HG02970 (cell line): ENCODE measurements around the gene ACSL3.
"Not testable (repeated sequence)": the region's sequence is repeated elsewhere in the genome, so short reads cannot be mapped to it uniquely, and the experiment has no call there.

Source experiments
- ATAC-seq: cut with Tn5 transposase; IDR thresholded peaks from one replicate; pipeline ENCODE4 v1.9.1; 2021; ENCODE audit warnings: mild to moderate bottlenecking, moderate library complexity, moderate number of reproducible peaks; ENCODE audit not compliant: unreplicated experiment, low FRiP score

The ACSL3 gene

DNA sequence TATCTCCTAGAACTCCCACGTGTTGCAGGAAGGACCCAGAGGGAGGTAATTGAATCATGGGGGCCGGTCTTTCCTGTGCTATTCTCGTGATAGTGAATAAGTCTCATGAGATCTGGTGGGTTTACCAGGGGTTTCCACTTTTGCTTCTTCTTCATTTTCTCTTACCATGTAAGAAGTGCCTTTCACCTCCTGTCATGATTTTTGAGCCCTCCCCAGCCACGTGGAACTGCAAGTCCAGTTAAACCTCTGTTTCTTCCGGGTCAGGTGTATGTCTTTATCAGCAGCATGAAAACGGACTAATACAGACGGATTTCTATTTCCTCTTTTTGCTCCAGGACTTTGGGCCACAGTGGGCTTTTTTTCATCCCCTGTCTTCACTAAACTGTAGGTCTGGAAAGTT is 102.8 kb downstream of the ACSL3 start:
- ATAC-seq: no peak

DNA sequence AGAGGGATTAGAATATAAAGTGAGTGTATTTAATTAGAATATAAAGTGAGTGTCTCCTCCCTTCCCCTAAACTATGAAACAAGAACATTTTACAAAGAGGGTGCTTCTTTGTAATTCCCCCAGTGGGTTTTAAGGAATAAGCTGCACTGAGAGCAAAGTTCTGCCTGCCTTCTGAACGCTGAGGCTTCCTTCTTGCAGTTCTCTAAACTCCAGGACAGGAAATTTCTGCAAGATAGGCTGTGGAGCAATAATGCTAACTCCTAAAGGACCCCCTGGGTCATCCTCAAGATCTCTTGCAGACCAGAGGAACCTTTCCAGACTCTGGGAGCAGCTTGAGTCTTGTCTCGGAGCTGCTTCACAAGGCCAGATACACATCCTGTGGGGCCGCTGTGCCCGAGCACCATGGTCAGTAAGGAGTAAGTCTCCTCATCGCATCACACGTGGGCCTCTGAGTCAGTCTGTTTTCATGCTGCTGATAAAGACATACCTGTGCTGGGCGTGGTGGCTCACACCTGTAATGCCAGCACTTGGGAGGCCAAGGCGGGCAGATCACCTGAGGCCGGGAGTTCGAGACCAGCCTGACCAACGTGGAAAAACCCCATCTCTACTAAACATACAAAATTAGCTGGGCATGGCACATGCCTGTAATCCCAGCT is 103.7 kb downstream of the ACSL3 start:
- no peak for ATAC-seq

DNA sequence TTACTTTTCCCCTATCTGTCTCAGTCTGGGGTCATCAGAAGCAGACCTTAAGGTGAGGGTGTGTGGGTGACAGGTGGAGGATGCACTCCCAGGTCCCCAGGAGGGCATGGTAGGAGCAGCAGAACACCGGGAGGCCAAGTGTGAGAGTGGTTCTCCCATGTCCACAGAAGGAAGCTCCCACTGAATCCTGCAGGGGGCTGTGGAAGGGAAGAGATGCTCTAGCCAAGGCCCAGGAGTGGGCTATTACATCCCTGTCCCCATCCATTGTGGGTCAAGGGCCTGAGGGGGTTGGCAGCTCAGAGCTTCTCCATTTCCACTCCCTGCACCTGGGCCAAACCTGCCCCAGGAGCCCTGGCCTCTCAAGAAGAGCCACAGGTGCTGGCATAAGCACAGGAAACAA is 104.7 kb downstream of the ACSL3 start:
- no peak for ATAC-seq

DNA sequence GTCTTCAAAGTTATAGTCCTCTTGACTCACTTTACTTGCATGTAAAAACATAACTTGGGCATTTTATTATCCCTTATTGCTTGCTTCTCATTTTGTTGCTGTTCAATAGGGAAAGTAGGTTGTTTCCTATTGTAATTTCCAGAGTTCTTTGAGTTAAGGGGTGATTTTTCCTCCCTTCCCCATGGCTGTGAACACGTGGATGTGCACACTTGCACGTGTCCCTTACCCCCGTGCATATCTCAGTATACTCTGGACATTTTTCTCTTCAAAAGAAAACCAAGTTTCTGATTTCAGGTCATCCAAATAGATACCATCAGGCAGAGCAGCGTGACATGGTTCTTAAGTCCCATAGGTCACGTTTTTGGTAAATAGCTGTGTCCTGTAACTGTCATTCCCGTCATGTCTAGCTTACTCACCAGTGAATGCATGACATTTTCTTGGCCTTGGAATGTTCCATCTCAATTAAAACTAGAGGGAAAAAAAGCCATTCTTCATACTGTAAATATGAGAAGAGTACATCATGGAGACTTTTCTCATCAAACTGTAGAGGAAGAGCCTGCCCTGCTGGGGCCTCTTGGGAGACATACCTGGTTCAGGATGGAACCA is 107.8 kb downstream of the ACSL3 start:
- no peak for ATAC-seq

DNA sequence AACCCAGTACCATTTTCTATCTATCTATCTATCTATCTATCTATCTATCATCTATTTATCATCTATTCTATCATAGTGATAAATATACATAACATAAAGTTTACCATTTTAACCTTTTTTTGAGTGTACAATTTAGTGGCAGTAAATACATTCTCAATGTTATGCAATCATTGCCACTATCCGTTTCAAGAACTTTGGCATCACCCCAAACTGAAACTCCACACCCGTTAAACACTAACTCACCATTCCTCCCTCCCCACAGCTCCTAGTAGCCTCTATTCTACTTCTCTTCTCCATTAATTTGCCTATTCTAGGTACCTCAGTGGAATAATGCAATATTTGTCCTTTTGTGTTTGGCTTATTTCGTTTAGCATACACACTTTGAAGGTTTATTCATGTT is 108.7 kb downstream of the ACSL3 start:
- ATAC-seq: no peak

DNA sequence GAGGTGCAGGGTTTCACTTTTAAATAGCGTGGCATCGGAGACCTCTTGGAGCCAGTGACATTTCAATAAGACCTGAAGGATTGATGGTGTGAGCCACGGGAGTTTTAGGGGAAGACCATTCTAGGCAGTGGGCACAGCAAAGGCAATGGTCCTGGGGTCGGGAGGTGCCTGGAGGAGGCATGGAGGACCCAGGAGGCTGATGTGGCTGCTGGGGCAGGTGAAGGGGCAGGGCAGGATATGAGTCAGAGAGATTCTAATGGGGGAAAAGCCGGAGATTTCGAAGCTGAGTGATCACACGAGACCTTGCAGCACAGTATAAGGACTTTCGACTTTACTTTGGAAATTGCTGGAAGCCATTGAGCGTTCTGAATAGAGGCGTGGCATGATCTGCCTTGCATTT is 111.6 kb downstream of the ACSL3 start:
- ATAC-seq: no peak

DNA sequence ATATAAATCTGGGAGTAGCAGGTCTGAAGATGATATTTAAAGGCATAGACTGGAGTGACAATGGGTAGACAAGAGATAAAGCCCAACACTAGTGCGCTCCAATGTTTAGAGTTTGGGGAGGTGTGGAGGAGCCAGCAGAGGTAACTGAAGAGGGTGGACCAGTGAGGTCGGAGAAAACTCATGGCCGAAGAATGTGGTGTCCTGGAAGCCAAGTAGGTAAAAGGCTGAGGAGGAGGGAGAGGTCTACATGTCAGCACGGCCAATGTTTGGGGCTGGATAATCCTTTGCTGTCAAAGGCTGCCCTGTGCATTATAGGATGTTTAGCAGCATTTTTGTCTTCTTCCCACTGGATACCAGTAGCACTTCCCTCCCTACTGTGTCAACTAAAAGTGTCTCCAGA is 112.4 kb downstream of the ACSL3 start:
- no peak for ATAC-seq

DNA sequence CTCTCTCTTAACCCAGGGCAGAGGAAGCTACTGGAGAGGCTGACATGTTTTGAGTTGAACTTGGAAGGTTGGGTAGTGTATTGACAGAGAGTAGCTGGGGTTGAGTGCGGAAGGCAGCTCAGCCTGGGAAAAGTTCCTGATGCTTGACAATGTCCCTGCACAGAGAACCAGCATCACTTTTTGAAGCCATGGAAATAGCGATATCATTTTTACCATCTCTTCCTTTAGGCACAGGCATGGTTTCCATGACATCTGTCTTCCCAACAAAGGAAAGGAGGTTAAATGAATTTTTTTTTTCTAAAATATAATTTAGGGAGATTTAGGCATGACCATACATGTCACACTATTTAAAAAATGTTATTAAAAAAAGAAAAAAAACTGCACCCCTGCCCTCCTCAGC is 112.9 kb downstream of the ACSL3 start:
- ATAC-seq: no peak

DNA sequence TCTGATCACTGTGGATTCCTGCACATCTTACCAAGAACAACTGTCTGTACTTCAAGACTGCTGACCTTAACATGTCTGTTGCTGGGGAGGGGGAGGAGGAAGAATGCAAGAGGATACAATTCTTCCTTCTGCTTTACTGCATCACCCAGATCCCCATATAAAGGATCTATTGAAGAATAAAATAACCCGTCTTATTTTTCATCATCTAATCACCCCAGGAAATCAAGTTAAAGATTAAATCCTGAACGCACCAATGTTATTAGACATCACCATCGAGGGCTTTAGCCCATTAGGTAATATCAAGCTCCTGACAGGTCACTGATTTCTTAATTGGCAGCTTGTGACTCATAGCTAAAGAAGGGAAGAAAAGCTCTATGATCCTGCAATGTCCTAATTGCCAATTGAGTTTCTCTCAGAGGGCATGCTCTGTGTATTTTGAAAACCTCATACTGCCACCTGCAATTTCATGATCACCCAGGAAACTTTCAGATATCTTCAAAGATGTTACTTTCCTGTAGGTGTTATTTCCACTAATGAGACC is 115.8 kb downstream of the ACSL3 start:
- no peak for ATAC-seq

DNA sequence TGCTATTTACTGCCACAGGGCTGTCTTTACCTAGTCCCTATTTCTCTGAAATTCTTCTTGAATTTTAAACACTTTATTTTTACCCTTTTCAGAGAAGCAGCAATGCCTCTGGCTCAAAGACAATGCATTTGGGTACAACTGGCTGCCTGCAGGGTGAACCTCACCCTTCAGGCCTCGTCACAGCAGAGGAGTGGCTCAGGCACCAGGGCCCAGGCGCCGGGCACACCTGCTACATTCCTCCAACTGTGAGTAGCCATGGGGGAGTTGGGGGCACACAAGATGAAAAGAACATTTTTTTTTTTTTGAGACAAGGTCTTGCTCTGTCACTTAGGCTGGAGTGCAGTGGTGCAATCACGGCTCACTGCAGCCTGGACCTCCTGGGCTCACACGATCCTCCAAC is 116.3 kb downstream of the ACSL3 start:
- ATAC-seq: no peak

DNA sequence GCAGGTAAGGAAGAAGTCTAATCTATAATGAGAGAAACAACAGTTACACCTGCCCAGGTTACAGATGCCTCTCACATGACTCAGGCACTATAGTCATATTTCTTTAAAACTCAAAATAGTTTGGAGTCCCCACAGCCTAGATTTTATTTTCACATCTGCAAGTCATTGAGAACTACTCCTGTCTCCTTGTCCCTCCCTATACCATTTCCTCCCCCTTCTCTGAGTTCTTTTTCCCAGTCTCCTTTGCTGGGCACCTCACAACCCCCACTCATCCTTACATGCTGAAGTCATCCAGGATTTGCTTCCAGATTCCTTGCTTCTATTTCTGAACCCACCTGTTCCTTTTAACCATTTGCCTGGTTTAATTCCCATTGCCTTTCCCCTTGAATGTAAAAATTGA is 118.0 kb downstream of the ACSL3 start:
- no peak for ATAC-seq

DNA sequence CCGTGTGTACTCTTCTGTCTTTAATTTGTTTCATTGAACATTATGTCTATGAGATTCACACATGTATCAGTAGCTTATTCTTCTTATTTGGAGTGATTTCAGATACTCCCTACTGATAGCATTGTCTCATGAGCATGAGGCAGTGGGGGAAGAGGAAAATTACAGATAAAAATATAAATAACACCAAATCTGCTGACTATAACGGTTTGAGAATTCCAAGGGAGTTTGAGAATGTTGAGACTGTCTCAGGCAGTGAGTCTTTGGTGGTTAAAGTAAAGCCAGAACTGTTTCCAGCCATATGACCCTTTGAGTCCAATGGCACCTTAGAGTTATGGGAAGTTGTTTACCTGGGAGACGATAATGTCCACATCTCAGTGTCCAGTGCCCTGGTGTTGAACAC is 118.6 kb downstream of the ACSL3 start:
- ATAC-seq: no peak

DNA sequence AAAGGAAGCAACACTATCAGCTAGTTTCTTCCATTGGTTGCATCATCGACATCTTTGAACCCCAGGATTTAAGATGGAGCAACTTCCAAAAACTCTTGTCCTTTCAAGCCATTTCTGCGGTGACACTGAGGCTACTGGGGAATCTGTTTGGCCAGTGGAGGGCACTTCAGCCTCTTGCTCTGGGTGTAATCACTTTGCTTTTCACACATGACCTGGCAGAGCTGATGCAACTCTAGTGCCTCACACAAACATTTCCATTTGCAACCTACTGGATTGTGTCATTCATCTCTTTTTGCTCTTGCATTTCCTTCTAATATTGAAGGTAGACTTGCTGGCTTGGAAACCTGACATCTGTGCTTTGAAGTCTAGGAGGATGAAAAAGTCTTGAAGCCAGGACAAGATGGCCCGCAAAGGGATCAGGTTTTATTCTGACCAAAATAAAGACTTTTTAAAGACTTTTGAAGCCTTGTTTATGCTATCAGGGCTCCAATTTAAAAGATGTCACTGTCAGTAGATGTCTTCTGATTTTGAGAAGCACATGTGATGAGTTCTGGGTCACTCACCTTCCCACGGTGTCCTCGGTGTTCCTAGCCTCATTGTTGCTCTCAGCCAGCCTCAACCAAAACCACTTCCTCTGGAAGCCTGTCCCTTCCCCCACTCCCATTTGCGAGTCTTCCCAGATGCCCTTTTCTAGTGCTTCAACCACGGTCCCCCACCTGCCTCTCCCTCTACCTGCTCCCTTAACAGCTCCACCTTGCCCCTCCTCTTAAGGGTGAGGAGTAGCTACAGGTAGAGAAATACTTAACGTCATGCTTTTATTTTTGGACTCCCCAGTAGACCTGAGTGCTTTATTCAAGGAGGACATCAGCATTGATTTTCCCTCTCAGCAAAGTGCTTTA is 121.4 kb downstream of the ACSL3 start:
- ATAC-seq: no peak

DNA sequence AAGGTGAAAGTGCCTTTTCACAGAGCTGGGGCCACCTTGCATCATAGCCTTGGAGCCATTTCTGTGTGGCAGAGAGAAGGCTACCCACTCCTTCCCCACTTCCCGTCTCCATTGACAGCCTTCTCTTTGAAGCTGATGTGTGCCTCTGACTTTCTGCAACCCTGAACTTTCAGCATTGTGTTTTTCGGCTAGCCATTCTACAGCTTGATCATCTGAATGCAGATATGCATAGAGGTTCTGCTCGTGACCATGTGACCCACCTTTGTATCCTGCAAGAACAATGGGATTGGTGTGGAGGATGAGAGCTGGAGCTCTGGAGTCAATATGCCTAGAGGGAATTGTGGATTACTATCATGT is 122.1 kb downstream of the ACSL3 start:
- ATAC-seq: no peak

DNA sequence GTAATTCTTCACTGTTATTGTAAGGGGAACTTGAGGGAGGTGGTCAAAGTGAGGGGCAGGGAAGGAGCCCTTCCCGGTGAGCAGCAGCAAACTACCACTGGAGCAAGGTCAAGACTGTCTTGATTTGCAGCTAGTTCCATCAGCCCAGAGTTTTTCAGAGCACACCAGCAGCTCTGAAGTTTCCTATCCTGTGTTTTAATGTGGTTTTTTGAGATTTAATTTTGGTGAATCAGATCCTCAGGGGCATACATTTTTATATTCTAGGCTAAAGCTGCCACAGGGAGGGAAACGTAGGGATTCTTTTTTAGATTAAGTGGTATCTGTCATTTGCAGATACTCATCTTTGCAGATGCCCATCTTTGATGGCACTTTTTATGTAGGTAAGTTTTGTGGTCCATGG is 124.1 kb downstream of the ACSL3 start:
- ATAC-seq: no peak

DNA sequence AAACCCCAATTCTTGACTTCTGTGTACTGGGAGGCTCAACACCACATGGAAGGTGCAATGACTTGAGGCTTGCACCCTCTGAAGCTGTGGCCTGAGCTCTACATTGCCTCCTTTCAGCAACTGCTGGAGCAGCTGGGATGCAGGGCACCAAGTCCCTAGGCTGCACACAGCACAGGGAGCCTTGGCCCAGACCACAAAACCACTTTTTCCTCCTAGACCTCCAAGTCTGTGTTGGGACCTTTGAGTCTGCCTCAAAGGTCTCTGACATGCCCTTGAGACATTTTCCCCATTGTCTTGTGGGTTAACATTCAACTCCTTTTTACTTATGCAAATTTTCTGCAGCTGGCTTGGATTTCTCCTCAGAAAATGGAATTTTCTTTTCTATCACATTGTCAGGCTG is 128.6 kb downstream of the ACSL3 start:
- no peak for ATAC-seq

DNA sequence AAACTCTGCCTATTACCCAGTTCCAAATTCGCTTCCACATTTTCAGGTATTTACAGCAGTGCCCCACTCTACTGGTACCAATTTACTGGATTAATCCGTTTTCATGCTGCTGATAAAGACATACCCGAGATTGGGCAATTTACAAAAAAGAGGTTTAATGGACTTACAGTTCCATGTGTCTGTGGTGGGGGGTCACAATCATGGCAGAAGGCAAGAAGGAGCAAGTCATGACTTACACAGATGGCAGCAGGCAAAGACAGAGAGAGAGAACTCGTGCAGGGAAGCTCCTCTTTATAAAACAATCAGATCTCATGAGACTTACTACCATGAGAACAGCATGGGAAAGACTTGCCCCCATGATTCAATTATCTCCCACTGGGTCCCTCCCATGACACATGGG is 129.4 kb downstream of the ACSL3 start:
- ATAC-seq: not testable (repeated sequence)

DNA sequence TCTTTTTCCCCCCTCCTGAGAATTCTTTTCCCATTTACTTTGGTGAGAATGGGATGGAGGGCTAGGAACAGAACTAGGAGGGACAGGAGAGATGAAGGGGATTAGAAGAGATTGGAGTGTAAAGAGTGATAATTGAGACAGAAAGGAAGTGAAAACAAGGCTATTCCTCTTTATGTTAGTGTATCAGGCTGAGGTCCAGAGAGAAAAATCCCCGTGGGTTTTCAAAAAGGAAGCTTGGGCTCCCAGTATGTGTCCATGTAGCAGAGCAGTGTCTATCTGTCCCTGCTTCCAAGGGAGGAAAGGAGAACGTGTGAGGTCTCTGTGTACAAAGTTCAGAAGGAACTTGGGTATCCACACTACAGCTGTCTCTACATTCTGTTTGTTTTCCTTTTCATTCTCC is 131.3 kb downstream of the ACSL3 start:
- no peak for ATAC-seq
